Activated CD8-positive, alpha-beta memory T cell treated with anti-CD3 and anti-CD28 coated beads, Interleukin-2, amount 50 U/mL, for 1 hour (primary cell): ENCODE data around the gene HID1.
"Not testable (repeated sequence)": the region's sequence is repeated elsewhere in the genome, so short reads cannot be mapped to it uniquely, and the experiment has no call there.

ENCODE experiments used
- DNase-seq: peaks from one replicate; pipeline ENCODE4 v3.0.0-alpha.2; 2020; ENCODE audit errors: extremely low read depth

The HID1 gene, protein sequence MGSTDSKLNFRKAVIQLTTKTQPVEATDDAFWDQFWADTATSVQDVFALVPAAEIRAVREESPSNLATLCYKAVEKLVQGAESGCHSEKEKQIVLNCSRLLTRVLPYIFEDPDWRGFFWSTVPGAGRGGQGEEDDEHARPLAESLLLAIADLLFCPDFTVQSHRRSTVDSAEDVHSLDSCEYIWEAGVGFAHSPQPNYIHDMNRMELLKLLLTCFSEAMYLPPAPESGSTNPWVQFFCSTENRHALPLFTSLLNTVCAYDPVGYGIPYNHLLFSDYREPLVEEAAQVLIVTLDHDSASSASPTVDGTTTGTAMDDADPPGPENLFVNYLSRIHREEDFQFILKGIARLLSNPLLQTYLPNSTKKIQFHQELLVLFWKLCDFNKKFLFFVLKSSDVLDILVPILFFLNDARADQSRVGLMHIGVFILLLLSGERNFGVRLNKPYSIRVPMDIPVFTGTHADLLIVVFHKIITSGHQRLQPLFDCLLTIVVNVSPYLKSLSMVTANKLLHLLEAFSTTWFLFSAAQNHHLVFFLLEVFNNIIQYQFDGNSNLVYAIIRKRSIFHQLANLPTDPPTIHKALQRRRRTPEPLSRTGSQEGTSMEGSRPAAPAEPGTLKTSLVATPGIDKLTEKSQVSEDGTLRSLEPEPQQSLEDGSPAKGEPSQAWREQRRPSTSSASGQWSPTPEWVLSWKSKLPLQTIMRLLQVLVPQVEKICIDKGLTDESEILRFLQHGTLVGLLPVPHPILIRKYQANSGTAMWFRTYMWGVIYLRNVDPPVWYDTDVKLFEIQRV

DNA sequence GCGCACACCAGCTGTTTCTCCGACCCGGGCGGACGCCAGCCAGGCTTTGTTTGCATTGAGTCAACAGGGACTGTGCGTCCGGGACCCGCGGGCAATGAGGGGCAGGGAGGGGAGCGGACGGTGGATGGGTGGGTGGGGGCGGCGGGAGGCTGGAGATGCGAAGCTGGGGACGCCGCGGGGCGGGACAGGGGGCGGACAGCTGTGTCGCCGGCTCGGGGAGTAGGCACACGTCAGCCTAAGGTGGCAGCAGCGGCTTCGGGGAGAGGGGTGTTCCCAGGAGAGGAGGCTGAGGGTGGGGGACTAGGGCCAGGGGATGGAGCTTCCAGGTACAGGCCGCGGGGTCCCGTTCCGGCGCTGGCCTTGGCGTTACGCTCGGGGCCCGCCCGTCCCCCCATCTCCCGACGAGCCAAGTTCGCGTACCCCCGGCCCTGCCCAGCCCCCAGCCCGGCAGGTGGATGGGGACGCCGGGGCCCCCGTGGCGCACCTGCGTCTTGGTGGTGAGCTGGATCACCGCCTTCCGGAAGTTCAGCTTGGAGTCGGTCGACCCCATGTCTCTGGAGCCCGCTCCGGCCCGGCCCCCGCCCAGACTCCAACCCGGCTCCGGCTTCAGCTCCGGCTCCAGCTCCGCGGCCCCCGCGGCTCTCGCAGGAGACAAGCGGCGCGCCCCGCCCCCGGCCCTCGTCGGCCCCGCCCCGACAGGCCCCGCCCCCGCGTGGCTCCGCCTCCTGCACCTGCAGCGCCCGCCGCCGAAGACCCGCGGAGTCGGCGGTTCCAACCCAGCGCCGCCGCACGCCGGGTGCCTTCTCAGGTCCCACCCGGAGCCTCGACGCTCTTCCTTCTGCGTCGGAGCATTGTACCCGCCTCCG lies at the start of gene HID1:
HID1 (minus strand) TSS at position 653 of the 866 bp plus-strand sequence; CDS start at position 550, 103 bp downstream.
- no peak for DNase-seq

GRCh38 chr17:75020331-75021110 lies 48.0 kb upstream of the HID1 start:
- DNase-seq: no peak

DNA sequence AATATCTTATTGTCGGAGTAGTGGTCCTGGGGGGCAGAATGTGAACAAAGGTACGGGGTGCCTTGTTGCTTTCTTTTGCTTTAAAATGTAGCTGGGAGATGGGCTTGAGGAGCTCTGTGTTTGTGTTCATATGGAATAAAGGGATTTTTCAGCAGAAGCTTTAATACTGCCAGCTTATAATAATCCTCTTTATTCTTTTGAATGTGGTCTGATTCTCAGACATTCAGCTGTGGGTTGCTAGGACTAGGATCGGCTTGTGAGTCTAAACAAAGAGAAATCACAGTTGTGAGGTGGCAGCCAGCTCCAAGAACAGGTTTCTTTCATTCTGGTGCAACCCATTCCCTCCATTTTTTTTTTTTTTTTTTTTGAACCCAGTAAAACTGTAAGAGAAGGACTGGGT lies 47.2 kb upstream of the HID1 start:
- no peak for DNase-seq

DNA sequence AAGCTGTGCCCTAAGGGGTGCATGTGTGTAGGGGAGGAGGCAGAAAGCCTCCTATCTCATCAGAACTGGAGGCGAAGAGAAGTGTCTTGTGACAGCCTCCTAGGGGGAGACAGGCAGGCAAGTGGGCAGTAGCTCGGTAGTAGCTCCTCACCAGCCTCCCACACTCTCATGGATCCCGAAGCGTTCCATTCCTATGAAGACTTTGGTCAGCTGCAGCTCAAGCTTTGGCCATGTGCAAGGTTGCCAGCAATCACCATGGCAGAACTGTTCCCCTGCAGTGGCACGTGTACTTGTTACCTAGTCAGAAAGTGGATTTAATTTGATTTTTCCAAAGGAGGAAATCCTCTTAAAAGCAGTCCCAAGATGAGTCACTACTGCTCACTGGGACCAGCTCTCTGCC lies 46.6 kb upstream of the HID1 start:
- no peak for DNase-seq

DNA sequence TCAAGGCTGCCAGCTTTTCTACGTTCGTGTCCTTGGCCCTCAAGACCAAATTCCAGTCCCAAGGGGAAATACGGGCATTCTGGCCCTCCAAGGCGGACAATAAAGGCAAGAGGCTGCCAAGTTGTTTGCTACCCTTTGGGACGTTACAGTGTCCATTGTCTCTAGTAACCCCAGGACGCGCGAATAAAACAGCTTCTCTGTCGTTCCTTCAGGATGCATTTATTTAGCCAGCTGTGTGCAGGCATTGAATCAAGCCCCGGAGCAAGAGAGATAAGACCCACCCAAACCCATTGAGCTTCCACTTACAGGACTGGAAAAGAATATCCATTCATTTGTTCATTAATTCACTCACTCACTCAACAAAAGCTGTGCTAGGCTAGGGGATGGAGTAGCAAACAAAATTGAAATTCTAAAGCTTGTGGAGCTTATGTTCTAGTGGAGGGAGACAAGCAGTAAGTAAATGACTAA lies 40.6 kb upstream of the HID1 start:
- no peak for DNase-seq

DNA sequence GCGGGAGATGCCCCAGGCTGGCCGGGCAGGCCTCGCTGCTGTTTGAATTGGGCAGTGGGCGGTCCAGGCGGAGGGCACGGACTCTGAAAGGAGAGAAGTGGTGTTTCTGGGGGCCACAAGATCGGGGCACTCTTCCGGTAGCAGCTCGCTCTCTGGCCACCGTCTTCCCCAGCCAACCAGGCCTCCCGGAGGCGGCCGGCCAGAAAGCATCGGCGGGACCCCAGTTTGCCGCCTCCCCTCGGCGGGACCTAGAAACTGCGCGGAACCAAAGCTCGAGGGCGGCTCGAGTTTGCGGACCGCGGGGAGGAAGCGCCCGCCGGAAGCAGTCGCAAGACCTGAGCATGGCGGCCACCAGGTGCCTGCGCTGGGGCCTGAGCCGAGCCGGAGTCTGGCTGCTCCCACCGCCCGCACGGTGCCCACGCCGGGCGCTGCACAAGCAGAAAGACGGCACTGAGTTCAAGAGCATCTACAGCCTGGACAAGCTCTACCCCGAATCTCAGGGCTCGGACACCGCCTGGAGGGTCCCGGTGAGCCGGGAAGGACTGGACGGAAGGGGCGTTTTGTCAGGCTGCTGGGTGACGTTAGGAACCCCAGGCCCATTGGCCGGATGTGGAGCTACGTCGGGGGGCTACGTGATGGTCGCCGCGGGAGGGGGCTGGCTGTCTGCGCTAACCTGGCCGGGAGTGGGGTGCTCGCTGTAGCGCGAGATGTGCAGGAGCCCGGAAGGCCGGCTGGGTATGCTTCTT lies 40.0 kb upstream of the HID1 start, which contains the start of gene MRPL58:
MRPL58 (plus strand) TSS at position 325 of the 746 bp plus-strand sequence; CDS start at position 342, 17 bp downstream.
- DNase-seq: peak; percentile 54

DNA sequence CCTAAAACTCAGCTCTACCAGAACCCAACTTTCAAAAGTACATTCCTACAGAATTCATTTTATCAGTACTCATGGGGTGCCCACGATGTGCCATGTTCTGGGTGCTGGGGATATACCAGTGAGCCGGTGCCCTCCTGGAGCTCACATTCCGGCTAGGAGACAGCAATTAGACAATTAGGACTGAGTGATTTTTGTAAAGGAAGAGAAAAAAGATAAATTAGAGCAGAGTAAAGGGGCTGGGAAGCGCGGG lies 39.5 kb upstream of the HID1 start:
- DNase-seq: no peak

DNA sequence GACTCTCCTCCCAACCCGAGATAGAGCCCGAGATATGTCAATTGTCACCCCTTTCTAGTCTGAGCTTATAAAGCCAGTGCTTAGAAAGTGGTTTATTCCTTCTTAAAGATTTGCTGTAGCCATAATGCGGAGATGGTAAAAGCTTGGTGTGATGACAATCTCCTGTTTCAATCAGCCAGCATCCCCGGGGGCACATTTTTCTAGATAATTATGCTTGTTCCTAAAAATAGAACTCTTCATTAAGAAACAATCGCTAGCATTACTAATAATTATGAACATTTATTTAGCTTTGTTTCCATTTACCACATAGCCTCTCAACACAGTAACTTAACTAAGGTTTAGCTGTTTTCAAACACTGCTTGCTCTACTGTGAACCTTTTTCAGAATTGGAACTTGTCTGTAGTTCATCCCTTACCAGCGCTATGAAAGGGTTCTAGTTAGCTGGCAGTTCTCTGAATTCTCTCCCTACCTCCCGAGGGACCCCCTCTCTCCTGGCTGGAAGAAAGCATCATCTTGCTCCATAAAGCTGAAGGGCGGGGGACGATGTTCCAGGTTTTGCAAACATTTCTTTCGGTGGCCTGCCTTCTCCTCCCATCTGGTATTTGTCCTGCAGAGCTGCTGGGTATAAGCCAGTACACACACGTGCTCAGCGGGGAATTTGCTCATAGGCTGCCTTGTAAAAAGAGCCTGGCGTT lies 39.0 kb upstream of the HID1 start:
- no peak for DNase-seq

- no peak for DNase-seq
These were observed 38.3 kb upstream of the HID1 start for GRCh38 chr17:75010683-75011400.

GRCh38 chr17:75009139-75009724 lies 36.7 kb upstream of the HID1 start:
- DNase-seq: no peak

DNA sequence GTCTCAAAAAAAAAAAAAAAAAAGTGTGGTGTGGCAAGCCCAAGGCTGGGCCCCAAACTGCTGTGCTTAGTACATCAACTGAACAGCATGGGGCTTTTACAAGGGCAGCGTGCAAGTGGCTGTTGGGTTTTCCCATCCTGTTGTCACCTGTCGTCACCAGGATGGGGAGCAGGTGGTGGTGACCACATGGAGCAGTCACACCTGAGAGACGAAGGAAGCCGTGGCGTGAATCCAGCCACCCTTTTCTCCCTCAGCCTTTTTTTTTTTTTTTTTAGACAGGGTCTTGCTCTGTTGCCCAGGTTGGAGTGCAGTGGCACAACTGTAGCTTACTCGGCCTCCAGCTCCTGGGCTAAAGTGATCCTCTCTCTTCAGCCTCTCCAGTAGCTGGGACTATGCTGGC lies 35.8 kb upstream of the HID1 start:
- no peak for DNase-seq

- no peak for DNase-seq
These were observed 34.1 kb upstream of the HID1 start for GRCh38 chr17:75006653-75007052.

DNA sequence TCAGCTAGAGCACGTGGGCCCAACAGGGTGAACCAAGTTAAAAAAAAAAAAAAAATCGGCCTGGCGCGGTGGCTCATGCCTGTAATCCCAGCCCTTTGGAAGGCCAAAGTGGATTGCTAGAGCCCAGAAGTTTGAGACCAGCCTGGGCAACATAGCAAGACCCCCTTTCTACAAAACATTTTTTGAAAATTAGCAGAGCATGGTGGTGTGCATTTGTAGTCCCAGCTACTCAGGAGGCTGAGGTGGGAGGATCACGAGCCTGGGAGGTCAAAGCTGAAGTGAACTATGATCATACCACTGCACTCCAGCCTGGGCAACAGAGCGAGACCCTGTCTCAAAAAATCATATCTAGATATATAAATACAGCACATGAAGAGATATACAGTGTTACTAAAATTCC lies 33.5 kb upstream of the HID1 start:
- not testable (repeated sequence) for DNase-seq

DNA sequence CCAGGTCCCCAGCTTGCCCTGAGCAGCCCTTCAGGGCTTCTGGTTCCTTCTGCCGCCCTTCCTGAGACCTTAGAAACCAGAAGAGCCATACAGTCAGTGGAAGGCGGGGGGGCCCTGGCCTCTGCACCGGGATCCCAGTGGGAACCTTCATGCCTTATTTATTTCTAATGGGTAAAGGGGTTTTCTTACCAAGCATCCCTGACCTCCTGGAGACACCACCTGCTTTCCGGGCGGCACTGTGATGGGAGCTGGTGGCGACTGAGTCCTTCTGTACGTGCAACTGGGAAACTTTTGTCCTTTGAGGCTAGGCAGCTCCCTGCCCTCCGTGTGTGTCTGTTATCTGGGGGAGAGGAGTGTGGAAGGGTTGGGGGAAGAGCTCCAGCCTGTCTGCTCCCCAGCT lies 32.7 kb upstream of the HID1 start:
- no peak for DNase-seq

DNA sequence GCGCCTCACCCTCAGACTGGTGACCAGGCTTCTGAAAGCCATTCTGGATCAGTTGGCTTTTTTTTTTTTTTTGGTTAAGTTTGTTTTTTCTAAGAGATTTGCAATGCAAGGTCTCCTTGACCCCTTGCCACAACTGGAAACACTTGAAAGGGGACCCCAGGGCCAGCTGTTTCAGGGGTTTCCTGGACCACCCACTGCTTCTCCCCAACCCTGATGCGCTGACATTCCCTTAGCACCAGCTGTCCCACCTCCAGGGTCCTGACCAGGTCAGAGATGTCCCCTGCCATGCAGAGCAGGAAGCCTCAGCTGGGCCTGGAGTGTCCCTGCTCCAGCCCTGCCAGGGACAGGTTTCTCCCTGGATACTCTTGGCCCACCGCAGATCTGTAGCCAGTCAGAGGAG lies 31.8 kb upstream of the HID1 start:
- DNase-seq: no peak

- DNase-seq: no peak
These were observed 31.4 kb upstream of the HID1 start for GRCh38 chr17:75003957-75004355.

- DNase-seq: no peak
These were observed 30.8 kb upstream of the HID1 start for GRCh38 chr17:75003070-75003956.
